H9 (cell line): ENCODE results near the gene COL8A1. TPM values are rescaled to one million over a fixed set of nuclear protein-coding genes. Genes with fewer than 3 reads are reported as not detected.

Source experiments
- DNase-seq: peaks from one replicate; pipeline ENCODE4 v3.0.0-alpha.2; 2017
- H2AFZ ChIP-seq: one replicate; pipeline ENCODE4 v1.6.1; 2013; ENCODE audit warnings: mild to moderate bottlenecking, low read length, control low read depth, moderate library complexity
- H2AK5ac ChIP-seq: 2 replicates; pipeline ENCODE4 v1.6.1; 2013; ENCODE audit warnings: low read length, control low read depth, mixed read lengths; ENCODE audit not compliant: insufficient read length
- H2BK120ac ChIP-seq: one replicate; pipeline ENCODE4 v1.6.1; 2013; ENCODE audit warnings: low read depth, mild to moderate bottlenecking, low read length, control low read depth, inconsistent platforms; ENCODE audit not compliant: poor library complexity, severe bottlenecking
- H2BK12ac ChIP-seq: 2 replicates; pipeline ENCODE4 v1.6.1; 2013; ENCODE audit warnings: low read length, control low read depth, mixed read lengths, low read depth; ENCODE audit not compliant: insufficient read length
- H2BK15ac ChIP-seq: 2 replicates; pipeline ENCODE4 v1.6.1; 2013; ENCODE audit warnings: low read depth, low read length, control low read depth
- H2BK20ac ChIP-seq: one replicate; pipeline ENCODE4 v1.6.1; 2013; ENCODE audit warnings: low read depth, mild to moderate bottlenecking, low read length, control low read depth, inconsistent platforms; ENCODE audit not compliant: poor library complexity, severe bottlenecking
- H2BK5ac ChIP-seq: 2 replicates; pipeline ENCODE4 v1.6.1; 2013; ENCODE audit warnings: low read length, control low read depth, mixed read lengths; ENCODE audit not compliant: insufficient read length
- H3K14ac ChIP-seq: 2 replicates; pipeline ENCODE4 v1.6.1; 2013; ENCODE audit warnings: low read length, control low read depth; ENCODE audit not compliant: insufficient read depth
- H3K18ac ChIP-seq: 2 replicates; pipeline ENCODE4 v1.6.1; 2013; ENCODE audit warnings: low read depth, mild to moderate bottlenecking, mixed read lengths, low read length, control low read depth; ENCODE audit not compliant: insufficient read length
- H3K23ac ChIP-seq: 2 replicates; pipeline ENCODE4 v1.6.1; 2013; ENCODE audit warnings: low read length, control low read depth, mixed read lengths, low read depth; ENCODE audit not compliant: insufficient read length
- H3K23me2 ChIP-seq: 2 replicates; pipeline ENCODE4 v1.6.1; 2013; ENCODE audit warnings: low read depth, mild to moderate bottlenecking, mixed read lengths, low read length, control low read depth; ENCODE audit not compliant: insufficient read length, poor library complexity, severe bottlenecking
- H3K27ac ChIP-seq: 2 replicates; pipeline ENCODE4 v1.5.1; 2013; ENCODE audit warnings: low read length, control low read depth, mixed read lengths, low read depth; ENCODE audit not compliant: insufficient read length
- H3K27me3 ChIP-seq: 2 replicates; pipeline ENCODE4 v1.6.1; 2013; ENCODE audit warnings: low read length, control low read depth, inconsistent platforms; ENCODE audit not compliant: insufficient read depth
- H3K4ac ChIP-seq: 2 replicates; pipeline ENCODE4 v1.6.1; 2013; ENCODE audit warnings: low read depth, mild to moderate bottlenecking, control low read depth, inconsistent platforms, low read length, moderate library complexity
- H3K4me1 ChIP-seq: 2 replicates; pipeline ENCODE4 v1.6.1; 2013; ENCODE audit warnings: low read length, control low read depth, inconsistent platforms; ENCODE audit not compliant: insufficient read depth
- H3K4me2 ChIP-seq: 2 replicates; pipeline ENCODE4 v1.6.1; 2013; ENCODE audit warnings: low read length, control low read depth, mixed read lengths; ENCODE audit not compliant: insufficient read length, insufficient read depth
- H3K56ac ChIP-seq: 2 replicates; pipeline ENCODE4 v1.6.1; 2013; ENCODE audit warnings: low read depth, mild to moderate bottlenecking, mixed read lengths, low read length, control low read depth; ENCODE audit not compliant: insufficient read length
- H3K79me1 ChIP-seq: 2 replicates; pipeline ENCODE4 v1.6.1; 2013; ENCODE audit warnings: low read depth, mild to moderate bottlenecking, moderate library complexity, low read length, control low read depth, inconsistent platforms; ENCODE audit not compliant: insufficient read depth, poor library complexity, severe bottlenecking
- H3K79me2 ChIP-seq: 2 replicates; pipeline ENCODE4 v1.6.1; 2013; ENCODE audit warnings: low read length, control low read depth, inconsistent platforms; ENCODE audit not compliant: insufficient read depth
- H3K9ac ChIP-seq: 2 replicates; pipeline ENCODE4 v1.6.1; 2013; ENCODE audit warnings: low read length, control low read depth, mixed read lengths; ENCODE audit not compliant: insufficient read length; ENCODE audit errors: extremely low read depth
- H3K9me3 ChIP-seq: one replicate; pipeline ENCODE4 v1.6.1; 2013; ENCODE audit warnings: low read depth, low read length, inconsistent platforms; ENCODE audit not compliant: control insufficient read depth
- H3T11ph ChIP-seq: one replicate; pipeline ENCODE4 v1.6.1; 2013; ENCODE audit warnings: mild to moderate bottlenecking, low read length, control low read depth, inconsistent platforms
- H4K20me1 ChIP-seq: one replicate; pipeline ENCODE4 v1.6.1; 2013; ENCODE audit not compliant: control insufficient read depth, insufficient read length, insufficient read depth
- H4K5ac ChIP-seq: 2 replicates; pipeline ENCODE4 v1.6.1; 2013; ENCODE audit warnings: low read depth, mild to moderate bottlenecking, mixed read lengths, low read length, control low read depth; ENCODE audit not compliant: insufficient read length
- H4K8ac ChIP-seq: replicated peaks from 2 replicates; pipeline ENCODE4 v1.6.1; 2013; ENCODE audit warnings: low read length, control low read depth, mixed read lengths, low read depth; ENCODE audit not compliant: insufficient read length
- H4K91ac ChIP-seq: 2 replicates; pipeline ENCODE4 v1.6.1; 2013; ENCODE audit warnings: low read depth, mild to moderate bottlenecking, moderate library complexity, mixed read lengths, low read length, control low read depth; ENCODE audit not compliant: insufficient read length
- H3K27ac Mint-ChIP-seq, 3 experiments: 2 replicates in 2 of 3; 3 replicates in 1 of 3; pipeline ENCODE4 v1.8.0; 2020 to 2021; ENCODE audit warnings: mixed read lengths in 3 of 3, mild to moderate bottlenecking in 1 of 3, moderate library complexity in 1 of 3
- H3K27me3 Mint-ChIP-seq: 2 replicates; pipeline ENCODE4 v1.8.0; 2021; ENCODE audit warnings: low read depth, mild to moderate bottlenecking, moderate library complexity, mixed read lengths
- H3K36me3 Mint-ChIP-seq, 3 experiments: 2 replicates in 2 of 3; 3 replicates in 1 of 3; pipeline ENCODE4 v1.8.0; 2020 to 2021; ENCODE audit warnings: low read depth in 3 of 3, mixed read lengths in 3 of 3; ENCODE audit not compliant: insufficient read depth in 1 of 3
- H3K4me1 Mint-ChIP-seq, 2 experiments: 2 replicates each; pipeline ENCODE4 v1.8.0; 2020; ENCODE audit warnings: mixed read lengths in 2 of 2
- H3K4me3 Mint-ChIP-seq, 2 experiments: 2 replicates in 1 of 2; 3 replicates in 1 of 2; pipeline ENCODE4 v1.8.0; 2020 to 2021; ENCODE audit warnings: mild to moderate bottlenecking in 2 of 2, mixed read lengths in 2 of 2, moderate library complexity in 1 of 2
- H3K9me3 Mint-ChIP-seq, 2 experiments: 2 replicates in 1 of 2; 3 replicates in 1 of 2; pipeline ENCODE4 v1.8.0; 2020; ENCODE audit warnings: mild to moderate bottlenecking in 2 of 2, mixed read lengths in 2 of 2, moderate library complexity in 1 of 2
- WGBS: extraction: QIAGEN DNeasy Blood & Tissue Kit; methylation state at CpG from one replicate; pipeline ENCODE4 v1.1.7; 2013; ENCODE audit warnings: missing lambda C conversion rate, low lambda C conversion rate, mixed read lengths; ENCODE audit not compliant: insufficient read length; ENCODE audit errors: extremely low coverage; 5-methylcytosine and 5-hydroxymethylcytosine counted together
- total RNA-seq: library from RNA; stranded (reverse); gene quantifications from 2 replicates; pipeline ENCODE4 v1.2.1, GENCODE V29; 2021
- TF ChIP-seq, protein P1 (sequence below): fragments of 200-600 bp; sonication (generic); conservative IDR thresholded peaks from 3 replicates; pipeline ENCODE4 v1.8.0; 2021; ENCODE audit warnings: antibody characterized with exemption, mild to moderate bottlenecking

Gene COL8A1
- total RNA-seq, 1 experiment from 2014 or later = 0.17 TPM

DNA sequence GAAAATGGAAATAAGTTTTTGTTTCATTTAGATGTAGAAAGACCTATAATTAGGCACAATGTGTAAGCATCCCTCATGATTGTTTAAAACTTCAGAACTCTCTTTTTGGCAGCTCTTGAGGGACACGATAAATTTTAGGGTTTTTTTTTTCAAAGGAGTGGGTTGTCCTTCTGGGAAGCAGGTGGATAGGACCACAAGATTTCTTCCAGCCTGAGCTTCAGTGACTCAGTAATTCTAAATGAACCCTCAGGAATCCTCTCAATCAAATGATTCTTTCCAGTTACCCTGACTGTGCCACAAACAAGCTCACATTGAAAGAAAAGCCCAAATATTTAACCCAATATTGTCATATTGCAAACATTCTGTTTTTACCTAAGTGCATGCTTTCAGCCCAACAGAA is 45.1 kb downstream of the COL8A1 start:
- no CpG with 5 or more reads among the region's 1 CpG for WGBS
- H4K5ac ChIP-seq = no peak overlapping the region
- H3K23me2 ChIP-seq = no peaks in the 10 kb centered on the region
- no peak overlapping the region for H2BK5ac ChIP-seq
- H3K27me3 ChIP-seq = no peaks in the 10 kb centered on the region
- H3K9ac ChIP-seq = no peak overlapping the region
- no peak overlapping the region for H3K14ac ChIP-seq
- no peak overlapping the region for H3K4ac ChIP-seq
- TF ChIP-seq, protein P1, sequence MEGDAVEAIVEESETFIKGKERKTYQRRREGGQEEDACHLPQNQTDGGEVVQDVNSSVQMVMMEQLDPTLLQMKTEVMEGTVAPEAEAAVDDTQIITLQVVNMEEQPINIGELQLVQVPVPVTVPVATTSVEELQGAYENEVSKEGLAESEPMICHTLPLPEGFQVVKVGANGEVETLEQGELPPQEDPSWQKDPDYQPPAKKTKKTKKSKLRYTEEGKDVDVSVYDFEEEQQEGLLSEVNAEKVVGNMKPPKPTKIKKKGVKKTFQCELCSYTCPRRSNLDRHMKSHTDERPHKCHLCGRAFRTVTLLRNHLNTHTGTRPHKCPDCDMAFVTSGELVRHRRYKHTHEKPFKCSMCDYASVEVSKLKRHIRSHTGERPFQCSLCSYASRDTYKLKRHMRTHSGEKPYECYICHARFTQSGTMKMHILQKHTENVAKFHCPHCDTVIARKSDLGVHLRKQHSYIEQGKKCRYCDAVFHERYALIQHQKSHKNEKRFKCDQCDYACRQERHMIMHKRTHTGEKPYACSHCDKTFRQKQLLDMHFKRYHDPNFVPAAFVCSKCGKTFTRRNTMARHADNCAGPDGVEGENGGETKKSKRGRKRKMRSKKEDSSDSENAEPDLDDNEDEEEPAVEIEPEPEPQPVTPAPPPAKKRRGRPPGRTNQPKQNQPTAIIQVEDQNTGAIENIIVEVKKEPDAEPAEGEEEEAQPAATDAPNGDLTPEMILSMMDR = no peak
- no peak overlapping the region for H4K91ac ChIP-seq
- H3K4me1 ChIP-seq = no peaks in the 10 kb centered on the region
- H3K4me3 Mint-ChIP-seq = no peak overlapping the region
- no peaks in the 10 kb centered on the region for H3K79me1 ChIP-seq
- H3K9me3 Mint-ChIP-seq = no peaks in the 10 kb centered on the region
- no peak overlapping the region for H3K4me2 ChIP-seq
- H2BK120ac ChIP-seq = no peak overlapping the region
- no peak overlapping the region for H3T11ph ChIP-seq
- no peak for DNase-seq
- no peaks in the 10 kb centered on the region for H3K36me3 Mint-ChIP-seq
- no peaks in the 10 kb centered on the region for H3K27me3 Mint-ChIP-seq
- no peaks in the 10 kb centered on the region for H3K9me3 ChIP-seq
- H3K79me2 ChIP-seq = no peaks in the 10 kb centered on the region
- H2BK15ac ChIP-seq = no peak overlapping the region
- no peak overlapping the region for H2BK12ac ChIP-seq
- H2AFZ ChIP-seq = no peak overlapping the region
- H3K4me1 Mint-ChIP-seq = no peaks in the 10 kb centered on the region
- H3K27ac Mint-ChIP-seq = no peak overlapping the region
- H2BK20ac ChIP-seq = no peak overlapping the region
- H4K8ac ChIP-seq = no peak overlapping the region
- no peak overlapping the region for H3K18ac ChIP-seq
- no peak overlapping the region for H3K23ac ChIP-seq
- H3K27ac ChIP-seq = no peak overlapping the region
- no peaks in the 10 kb centered on the region for H4K20me1 ChIP-seq
- H3K56ac ChIP-seq = no peak overlapping the region
- no peak overlapping the region for H2AK5ac ChIP-seq
